Aortic smooth muscle cell (primary cell): ENCODE results near the gene FAM120B. TPM values are rescaled to one million over a fixed set of nuclear protein-coding genes. Genes with fewer than 3 reads are reported as not detected.

Experiments used
- total RNA-seq: library from RNA; depleted of rRNA; stranded (reverse); fragments of >200 nt; gene quantifications from 2 replicates; pipeline ENCODE4 v1.2.3, GENCODE V29; 2014

The FAM120B gene, protein sequence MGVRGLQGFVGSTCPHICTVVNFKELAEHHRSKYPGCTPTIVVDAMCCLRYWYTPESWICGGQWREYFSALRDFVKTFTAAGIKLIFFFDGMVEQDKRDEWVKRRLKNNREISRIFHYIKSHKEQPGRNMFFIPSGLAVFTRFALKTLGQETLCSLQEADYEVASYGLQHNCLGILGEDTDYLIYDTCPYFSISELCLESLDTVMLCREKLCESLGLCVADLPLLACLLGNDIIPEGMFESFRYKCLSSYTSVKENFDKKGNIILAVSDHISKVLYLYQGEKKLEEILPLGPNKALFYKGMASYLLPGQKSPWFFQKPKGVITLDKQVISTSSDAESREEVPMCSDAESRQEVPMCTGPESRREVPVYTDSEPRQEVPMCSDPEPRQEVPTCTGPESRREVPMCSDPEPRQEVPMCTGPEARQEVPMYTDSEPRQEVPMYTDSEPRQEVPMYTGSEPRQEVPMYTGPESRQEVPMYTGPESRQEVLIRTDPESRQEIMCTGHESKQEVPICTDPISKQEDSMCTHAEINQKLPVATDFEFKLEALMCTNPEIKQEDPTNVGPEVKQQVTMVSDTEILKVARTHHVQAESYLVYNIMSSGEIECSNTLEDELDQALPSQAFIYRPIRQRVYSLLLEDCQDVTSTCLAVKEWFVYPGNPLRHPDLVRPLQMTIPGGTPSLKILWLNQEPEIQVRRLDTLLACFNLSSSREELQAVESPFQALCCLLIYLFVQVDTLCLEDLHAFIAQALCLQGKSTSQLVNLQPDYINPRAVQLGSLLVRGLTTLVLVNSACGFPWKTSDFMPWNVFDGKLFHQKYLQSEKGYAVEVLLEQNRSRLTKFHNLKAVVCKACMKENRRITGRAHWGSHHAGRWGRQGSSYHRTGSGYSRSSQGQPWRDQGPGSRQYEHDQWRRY
- total RNA-seq: 14.5 and 16.5 TPM in 2 replicates

DNA sequence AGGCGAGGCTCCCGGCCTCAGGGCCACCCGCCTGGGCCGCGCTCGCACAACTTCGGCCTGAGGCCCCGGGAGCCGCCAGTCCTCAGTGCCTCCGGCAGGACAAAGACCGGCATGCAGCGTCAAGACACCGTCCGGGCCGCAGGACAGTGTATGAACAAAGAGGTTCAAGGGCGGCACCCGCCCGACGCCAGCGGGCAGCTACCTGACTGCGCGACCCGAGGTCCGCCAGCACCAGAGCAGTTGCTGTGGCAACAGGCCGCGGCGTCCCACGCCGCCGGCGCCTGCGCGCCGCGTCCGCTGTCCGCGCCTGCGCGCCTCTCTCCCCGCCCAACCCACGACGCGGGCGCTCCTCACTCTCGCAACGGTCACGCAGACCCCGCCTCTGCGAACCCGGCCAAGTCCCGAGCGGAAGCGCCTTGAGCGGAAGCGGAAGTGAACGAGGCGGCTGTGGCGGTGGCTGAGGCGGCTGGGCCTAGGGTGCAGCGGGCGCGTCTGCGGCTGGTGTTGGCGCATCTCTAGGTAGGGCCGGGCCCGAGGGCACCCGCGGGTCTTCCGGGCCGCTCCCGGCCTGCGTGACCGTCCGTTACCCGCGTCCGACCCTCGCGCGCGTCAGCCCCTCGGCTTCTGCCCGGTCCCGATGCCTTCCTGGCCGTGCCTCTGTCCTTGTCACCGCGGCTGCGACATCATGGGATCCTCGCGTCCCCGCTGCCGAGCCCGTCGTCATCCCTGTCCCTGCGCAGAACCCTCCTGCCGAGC lies at the start of gene FAM120B:
FAM120B (plus strand) TSS at position 435 of the 756 bp plus-strand sequence. CDS start 10,633 bp downstream, outside the sequence.

GRCh38 chr6:170290296-170291128 lies 16.0 kb upstream of the FAM120B start, which contains the start of gene DLL1:
Gene DLL1, minus strand, starts transcription at chr6:170291078. Its CDS starts 939 bp downstream, at chr6:170290139.

Other genes with a start within 250 kb of the FAM120B start
- gene DLL1, start 15.7 kb upstream of the FAM120B start, total RNA-seq: 1.3 and 1.6 TPM in 2 replicates
- 319 and 323 TPM in 2 replicates for gene PSMB1, start 246.5 kb downstream of the FAM120B start, total RNA-seq
- 7.6 and 8.2 TPM in 2 replicates for gene TBP, start 247.6 kb downstream of the FAM120B start, total RNA-seq